ENCODE data around the gene TBL1Y.
"Not testable (repeated sequence)": the region's sequence is repeated elsewhere in the genome, so short reads cannot be mapped to it uniquely, and the experiment has no call there.

TBL1Y gene

GRCh38 chrY:7017244-7018080 lies 107.0 kb downstream of the TBL1Y start:
- Histone ChIP-seq H3K27me3 (ENCODE audit: control insufficient read depth, insufficient read depth, low read length) (no peaks in the 10 kb centered on the region), H3K9me3 (ENCODE audit: control insufficient read depth, low read length) (no peaks in the 10 kb centered on the region)

GRCh38 chrY:7039037-7039436 lies 128.5 kb downstream of the TBL1Y start:
- no peaks in the 10 kb centered on the region for H3K36me3 ChIP-seq (ENCODE audit: control insufficient read depth, insufficient read depth, low read length)
- no peaks in the 10 kb centered on the region for H3K4me1 ChIP-seq (ENCODE audit: control insufficient read depth, insufficient read depth, low read length)
- no peaks in the 10 kb centered on the region for H3K27me3 ChIP-seq (ENCODE audit: control insufficient read depth, insufficient read depth, low read length)
- no peak overlapping the region for H3K9ac ChIP-seq (ENCODE audit: low read length)
- H3K4me3 ChIP-seq (ENCODE audit: low read length): no peak overlapping the region
- no peaks in the 10 kb centered on the region for H3K9me3 ChIP-seq (ENCODE audit: control insufficient read depth, low read length)

More at GRCh38 chrY:7017244-7018080, 107.0 kb downstream of the TBL1Y start:
- H3K9ac ChIP-seq (ENCODE audit: low read length): no peak overlapping the region
- no peaks in the 10 kb centered on the region for H3K36me3 ChIP-seq (ENCODE audit: control insufficient read depth, insufficient read depth, low read length)
- no peak overlapping the region for H3K4me3 ChIP-seq (ENCODE audit: low read length)
- H3K4me1 ChIP-seq (ENCODE audit: control insufficient read depth, insufficient read depth, low read length): no peaks in the 10 kb centered on the region

- Histone ChIP-seq H3K36me3 (ENCODE audit: control insufficient read depth, insufficient read depth, low read length) (no peaks in the 10 kb centered on the region), H3K4me1 (ENCODE audit: control insufficient read depth, insufficient read depth, low read length) (no peaks in the 10 kb centered on the region), H3K9ac (ENCODE audit: low read length) (no peak overlapping the region), H3K27me3 (ENCODE audit: control insufficient read depth, insufficient read depth, low read length) (no peaks in the 10 kb centered on the region), H3K9me3 (ENCODE audit: control insufficient read depth, low read length) (no peaks in the 10 kb centered on the region), H3K4me3 (ENCODE audit: low read length) (no peak overlapping the region)
These were observed 130.2 kb downstream of the TBL1Y start for GRCh38 chrY:7040662-7041061.

DNA sequence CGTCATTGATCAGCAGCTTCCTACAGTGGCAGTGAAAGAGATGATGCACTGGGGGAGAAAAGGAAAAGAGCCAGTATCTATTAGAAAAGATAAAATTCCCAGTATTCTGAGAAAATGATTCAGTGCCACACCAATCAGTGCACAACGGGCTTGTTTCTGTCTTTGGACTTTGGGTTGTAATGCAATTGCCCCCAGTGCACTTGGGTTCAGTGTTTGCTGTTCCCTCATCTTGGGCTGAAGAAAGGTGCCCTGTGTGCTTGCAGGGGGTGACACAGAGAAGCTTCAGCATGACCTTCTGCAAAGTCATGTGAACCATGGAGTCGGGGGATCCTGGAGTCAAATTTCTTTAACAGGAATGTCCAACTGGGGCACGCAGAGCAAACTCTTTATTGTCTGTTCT lies 131.5 kb downstream of the TBL1Y start:
- Histone ChIP-seq H3K36me3 (ENCODE audit: control insufficient read depth, insufficient read depth, low read length) (no peaks in the 10 kb centered on the region), H3K27me3 (ENCODE audit: control insufficient read depth, insufficient read depth, low read length) (no peaks in the 10 kb centered on the region), H3K4me3 (ENCODE audit: low read length) (no peak overlapping the region), H3K9me3 (ENCODE audit: control insufficient read depth, low read length) (no peaks in the 10 kb centered on the region), H3K4me1 (ENCODE audit: control insufficient read depth, insufficient read depth, low read length) (no peaks in the 10 kb centered on the region), H3K9ac (ENCODE audit: low read length) (no peak overlapping the region)

GRCh38 chrY:7052461-7052860 lies 142.0 kb downstream of the TBL1Y start:
- not testable (repeated sequence) for H3K4me3 ChIP-seq (ENCODE audit: low read length); H3K4me1 ChIP-seq (ENCODE audit: control insufficient read depth, insufficient read depth, low read length); H3K36me3 ChIP-seq (ENCODE audit: control insufficient read depth, insufficient read depth, low read length); H3K9me3 ChIP-seq (ENCODE audit: control insufficient read depth, low read length); H3K9ac ChIP-seq (ENCODE audit: low read length); H3K27me3 ChIP-seq (ENCODE audit: control insufficient read depth, insufficient read depth, low read length)

GRCh38 chrY:7056886-7057285 lies 146.4 kb downstream of the TBL1Y start:
- no peaks in the 10 kb centered on the region for H3K36me3 ChIP-seq (ENCODE audit: control insufficient read depth, insufficient read depth, low read length)
- H3K27me3 ChIP-seq (ENCODE audit: control insufficient read depth, insufficient read depth, low read length): no peaks in the 10 kb centered on the region
- H3K9me3 ChIP-seq (ENCODE audit: control insufficient read depth, low read length): no peaks in the 10 kb centered on the region
- H3K4me3 ChIP-seq (ENCODE audit: low read length): no peak overlapping the region
- no peak overlapping the region for H3K9ac ChIP-seq (ENCODE audit: low read length)
- H3K4me1 ChIP-seq (ENCODE audit: control insufficient read depth, insufficient read depth, low read length): no peaks in the 10 kb centered on the region

DNA sequence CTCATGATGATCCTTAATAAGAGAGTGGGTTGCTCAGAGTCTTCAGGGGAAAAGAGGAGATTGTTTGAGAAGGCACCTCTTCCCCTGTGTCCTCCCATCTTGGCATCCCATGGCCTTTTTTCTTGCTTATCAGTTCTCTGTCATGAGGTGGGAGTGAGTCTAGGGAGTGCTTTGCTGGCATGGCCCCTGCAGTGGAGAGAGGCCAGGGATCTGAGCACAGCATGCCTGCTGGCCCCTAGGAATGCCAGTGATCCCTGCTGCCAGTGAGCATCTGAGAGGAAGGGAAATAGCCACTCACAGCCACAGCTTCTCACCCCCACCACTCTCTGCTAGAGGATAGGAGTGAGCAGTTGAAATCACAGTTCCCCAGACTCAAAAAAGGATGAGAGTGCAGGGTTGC lies 168.2 kb downstream of the TBL1Y start:
- Histone ChIP-seq H3K27me3 (ENCODE audit: control insufficient read depth, insufficient read depth, low read length) (no peaks in the 10 kb centered on the region), H3K9me3 (ENCODE audit: control insufficient read depth, low read length) (no peaks in the 10 kb centered on the region), H3K36me3 (ENCODE audit: control insufficient read depth, insufficient read depth, low read length) (no peaks in the 10 kb centered on the region), H3K4me1 (ENCODE audit: control insufficient read depth, insufficient read depth, low read length) (no peaks in the 10 kb centered on the region), H3K4me3 (ENCODE audit: low read length) (no peak overlapping the region), H3K9ac (ENCODE audit: low read length) (no peak overlapping the region)

GRCh38 chrY:7080548-7080947 lies 170.1 kb downstream of the TBL1Y start:
- H3K36me3 ChIP-seq (ENCODE audit: control insufficient read depth, insufficient read depth, low read length); H3K9ac ChIP-seq (ENCODE audit: low read length); H3K27me3 ChIP-seq (ENCODE audit: control insufficient read depth, insufficient read depth, low read length); H3K4me3 ChIP-seq (ENCODE audit: low read length); H3K4me1 ChIP-seq (ENCODE audit: control insufficient read depth, insufficient read depth, low read length); H3K9me3 ChIP-seq (ENCODE audit: control insufficient read depth, low read length): not testable (repeated sequence)

DNA sequence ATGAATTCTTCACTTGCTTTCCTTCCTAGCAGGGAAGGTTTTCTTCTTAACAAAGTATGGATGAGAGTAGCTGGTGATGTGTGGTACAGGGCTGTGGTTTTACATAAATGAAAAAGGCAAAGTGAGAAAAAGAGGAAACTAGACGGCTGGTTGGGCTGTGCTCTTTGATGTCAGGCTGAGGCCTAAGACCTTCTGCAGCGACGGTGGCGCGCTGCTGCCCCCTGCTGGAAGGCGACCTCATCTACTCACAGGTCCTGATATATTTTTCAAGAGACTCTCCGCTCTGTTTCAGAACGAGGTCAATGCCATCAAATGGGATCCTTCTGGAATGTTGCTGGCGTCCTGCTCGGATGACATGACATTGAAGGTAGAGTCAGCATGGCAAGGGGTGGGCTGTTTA lies 175.1 kb downstream of the TBL1Y start:
- Histone ChIP-seq H3K9ac (ENCODE audit: low read length) (no peak overlapping the region), H3K36me3 (ENCODE audit: control insufficient read depth, insufficient read depth, low read length) (no peaks in the 10 kb centered on the region), H3K27me3 (ENCODE audit: control insufficient read depth, insufficient read depth, low read length) (no peaks in the 10 kb centered on the region), H3K4me1 (ENCODE audit: control insufficient read depth, insufficient read depth, low read length) (no peaks in the 10 kb centered on the region), H3K9me3 (ENCODE audit: control insufficient read depth, low read length) (no peaks in the 10 kb centered on the region), H3K4me3 (ENCODE audit: low read length) (no peak overlapping the region)

- Histone ChIP-seq H3K9me3 (ENCODE audit: control insufficient read depth, low read length) (no peaks in the 10 kb centered on the region), H3K9ac (ENCODE audit: low read length) (no peak overlapping the region), H3K4me3 (ENCODE audit: low read length) (no peak overlapping the region), H3K4me1 (ENCODE audit: control insufficient read depth, insufficient read depth, low read length) (no peaks in the 10 kb centered on the region), H3K27me3 (ENCODE audit: control insufficient read depth, insufficient read depth, low read length) (no peaks in the 10 kb centered on the region), H3K36me3 (ENCODE audit: control insufficient read depth, insufficient read depth, low read length) (no peaks in the 10 kb centered on the region)
These were observed 182.3 kb downstream of the TBL1Y start for GRCh38 chrY:7092836-7093235.

- Histone ChIP-seq H3K4me3 (ENCODE audit: low read length) (no peak overlapping the region), H3K36me3 (ENCODE audit: control insufficient read depth, insufficient read depth, low read length) (no peaks in the 10 kb centered on the region), H3K4me1 (ENCODE audit: control insufficient read depth, insufficient read depth, low read length) (no peaks in the 10 kb centered on the region), H3K27me3 (ENCODE audit: control insufficient read depth, insufficient read depth, low read length) (no peaks in the 10 kb centered on the region), H3K9ac (ENCODE audit: low read length) (no peak overlapping the region), H3K9me3 (ENCODE audit: control insufficient read depth, low read length) (no peaks in the 10 kb centered on the region)
These were observed 183.9 kb downstream of the TBL1Y start for GRCh38 chrY:7094365-7094764.

- H3K4me3 ChIP-seq (ENCODE audit: low read length): no peak overlapping the region
- H3K27me3 ChIP-seq (ENCODE audit: control insufficient read depth, insufficient read depth, low read length): no peaks in the 10 kb centered on the region
- H3K9me3 ChIP-seq (ENCODE audit: control insufficient read depth, low read length): no peaks in the 10 kb centered on the region
- no peaks in the 10 kb centered on the region for H3K4me1 ChIP-seq (ENCODE audit: control insufficient read depth, insufficient read depth, low read length)
- no peaks in the 10 kb centered on the region for H3K36me3 ChIP-seq (ENCODE audit: control insufficient read depth, insufficient read depth, low read length)
- no peak overlapping the region for H3K9ac ChIP-seq (ENCODE audit: low read length)
These were observed 186.5 kb downstream of the TBL1Y start for GRCh38 chrY:7097021-7097420.

- Histone ChIP-seq H3K4me1 (ENCODE audit: control insufficient read depth, insufficient read depth, low read length) (no peaks in the 10 kb centered on the region), H3K4me3 (ENCODE audit: low read length) (no peak overlapping the region), H3K9ac (ENCODE audit: low read length) (no peak overlapping the region), H3K27me3 (ENCODE audit: control insufficient read depth, insufficient read depth, low read length) (no peaks in the 10 kb centered on the region), H3K9me3 (ENCODE audit: control insufficient read depth, low read length) (no peaks in the 10 kb centered on the region), H3K36me3 (ENCODE audit: control insufficient read depth, insufficient read depth, low read length) (no peaks in the 10 kb centered on the region)
These were observed 189.2 kb downstream of the TBL1Y start for GRCh38 chrY:7099742-7100141.

Measured in mucosa of stomach (tissue), 1 donor.